Spinal cord (tissue), 10 donors: ENCODE measurements around the gene AKR7A2. TPM values are rescaled to one million over a fixed set of nuclear protein-coding genes. Genes with fewer than 3 reads are reported as not detected.

ENCODE experiments used
- DNase-seq, 6 donors: peaks; one replicate each; pipeline versions ENCODE4 v3.0.0 to v3.0.0-alpha.2; 2013 to 2015; ENCODE audit warnings: low spot score in 6 of 6, low read depth in 4 of 6
- H3K27ac ChIP-seq: one replicate; pipeline ENCODE4 v1.5.1; 2013; ENCODE audit warnings: low read depth, low read length, control low read depth
- H3K27me3 ChIP-seq: one replicate; pipeline ENCODE4 v1.6.1; 2013; ENCODE audit warnings: low read length; ENCODE audit not compliant: control insufficient read depth, insufficient read depth
- H3K36me3 ChIP-seq: one replicate; pipeline ENCODE4 v1.6.1; 2013; ENCODE audit warnings: low read length; ENCODE audit not compliant: control insufficient read depth, insufficient read depth
- H3K4me1 ChIP-seq: one replicate; pipeline ENCODE4 v1.6.1; 2013; ENCODE audit warnings: low read length; ENCODE audit not compliant: control insufficient read depth, insufficient read depth
- H3K4me3 ChIP-seq: one replicate; pipeline ENCODE4 v1.5.1; 2013; ENCODE audit warnings: low read depth, low read length, control low read depth
- H3K9me3 ChIP-seq: one replicate; pipeline ENCODE4 v1.6.1; 2013; ENCODE audit warnings: low read length; ENCODE audit not compliant: control insufficient read depth, insufficient read depth
- WGBS: methylation state at CpG from one replicate; pipeline ENCODE4 v1.1.5; 2013; ENCODE audit warnings: missing lambda C conversion rate; ENCODE audit not compliant: insufficient coverage; 5-methylcytosine and 5-hydroxymethylcytosine counted together
- long read RNA-seq, 4 donors: transcript quantifications; one replicate each; lab custom pipeline, GENCODE V29; 2026
- polyA plus RNA-seq, 2 donors: library from polyadenylated mRNA; unstranded; fragments of 120-200 nt; gene quantifications; one replicate each; pipeline ENCODE4 v1.2.1, GENCODE V29; 2013; ENCODE audit not compliant: insufficient read length in 2 of 2
- total RNA-seq, 2 donors: library from RNA; depleted of rRNA in 1 of 2; stranded (reverse); fragments of 120-200 nt in 1 of 2; fragments of >200 nt in 1 of 2; gene quantifications; one replicate each; pipeline versions ENCODE4 v1.2.3 to v1.2.4, GENCODE V29; 2013 to 2014
- donor health status: healthy.

The AKR7A2 gene
- 100 to 1,000 TPM in 1 of 2 donors, 10 to 100 TPM in 1; 39.1 to 101 TPM for total RNA-seq
- 10 to 100 TPM; 64.7 to 70.0 TPM for polyA plus RNA-seq
- long read RNA-seq, donor 1, transcript AKR7A2-201 (7 exons, 1,362 nt) = major isoform, 39 of 51 reads
- long read RNA-seq, donor 1, partial matches to known transcripts = 12 of 51 reads
- long read RNA-seq, donor 1, other reads (novel, unspliced or antisense) = 0 of 51 reads
- long read RNA-seq, donor 2, transcript AKR7A2-201 (7 exons, 1,362 nt) = major isoform, 26 of 26 reads
- long read RNA-seq, donor 2, partial matches to known transcripts = 0 of 26 reads
- long read RNA-seq, donor 2, other reads (novel, unspliced or antisense) = 0 of 26 reads
- long read RNA-seq, donor 3, transcript AKR7A2-201 (7 exons, 1,362 nt) = major isoform, 23 of 24 reads
- long read RNA-seq, donor 3, partial matches to known transcripts = 0 of 24 reads
- long read RNA-seq, donor 3, other reads (novel, unspliced or antisense) = 0 of 24 reads
- long read RNA-seq, donor 4, transcript AKR7A2-201 (7 exons, 1,362 nt) = major isoform, 84 of 115 reads
- long read RNA-seq, donor 4, partial matches to known transcripts = 29 of 115 reads
- long read RNA-seq, donor 4, other reads (novel, unspliced or antisense) = 0 of 115 reads

DNA sequence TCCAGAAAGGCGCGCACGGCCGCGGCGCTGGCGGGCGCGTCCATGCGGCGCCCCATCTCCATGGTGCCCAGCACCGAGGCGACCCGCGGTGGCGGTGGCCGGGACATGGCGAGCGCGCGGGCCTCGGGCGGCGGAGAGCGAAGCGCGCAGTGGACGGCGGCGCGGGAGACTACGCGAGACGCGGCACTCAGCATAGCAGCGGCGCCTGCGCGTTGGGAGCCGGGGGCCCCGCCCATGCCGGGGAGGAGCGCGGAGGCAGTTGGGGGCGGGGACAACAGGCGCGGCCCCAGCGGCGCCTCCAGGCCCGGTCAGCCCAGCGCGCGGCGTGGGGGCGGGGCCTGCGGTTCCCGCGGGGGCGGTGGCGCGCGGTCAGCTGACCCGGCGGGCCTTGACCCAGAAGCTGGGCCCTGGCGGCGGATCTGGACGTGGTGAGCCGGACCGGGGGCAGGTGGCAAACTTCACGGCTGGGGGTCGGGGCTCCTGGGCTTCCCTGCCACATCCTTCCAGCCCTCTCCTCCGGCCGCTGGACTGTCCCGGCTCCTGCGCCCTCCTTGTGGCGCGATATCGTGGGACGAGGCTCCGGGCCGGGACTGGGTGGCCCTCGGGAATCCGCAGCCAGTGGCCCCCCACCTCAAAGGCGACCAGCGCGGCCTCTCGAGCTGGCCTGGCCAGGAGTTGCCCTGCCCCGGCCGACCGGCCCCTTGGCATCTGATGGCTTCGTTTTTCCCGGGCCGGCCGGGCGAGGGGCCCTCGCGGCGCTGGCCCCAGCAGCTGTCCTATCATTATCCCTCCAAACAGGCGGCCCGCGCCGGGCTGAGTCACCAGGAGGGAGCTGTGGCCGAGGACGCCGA lies at the start of gene AKR7A2, which contains the start of gene SLC66A1:
TSS of gene AKR7A2 (minus strand) at position 214 of the 851 bp plus-strand sequence. CDS start at position 194, 20 bp downstream.
TSS of gene SLC66A1 (plus strand) at position 396 of the 851 bp plus-strand sequence. CDS start 5,352 bp downstream, outside the sequence.
- H3K27me3 ChIP-seq = no peaks in the 10 kb centered on the region
- peaks cover 43% of the 10 kb centered on the region for H3K4me1 ChIP-seq
- H3K27ac ChIP-seq = peak within 1 kb of the TSS; percentile 69
- DNase-seq = peak; percentile 80 to 98 (median 88)
- H3K9me3 ChIP-seq = no peaks in the 10 kb centered on the region
- peaks cover 30% of the 10 kb centered on the region for H3K36me3 ChIP-seq
- peak within 1 kb of the TSS; percentile 81 for H3K4me3 ChIP-seq
- under 1% methylated on average over 105 of the region's 105 CpGs for WGBS

DNA sequence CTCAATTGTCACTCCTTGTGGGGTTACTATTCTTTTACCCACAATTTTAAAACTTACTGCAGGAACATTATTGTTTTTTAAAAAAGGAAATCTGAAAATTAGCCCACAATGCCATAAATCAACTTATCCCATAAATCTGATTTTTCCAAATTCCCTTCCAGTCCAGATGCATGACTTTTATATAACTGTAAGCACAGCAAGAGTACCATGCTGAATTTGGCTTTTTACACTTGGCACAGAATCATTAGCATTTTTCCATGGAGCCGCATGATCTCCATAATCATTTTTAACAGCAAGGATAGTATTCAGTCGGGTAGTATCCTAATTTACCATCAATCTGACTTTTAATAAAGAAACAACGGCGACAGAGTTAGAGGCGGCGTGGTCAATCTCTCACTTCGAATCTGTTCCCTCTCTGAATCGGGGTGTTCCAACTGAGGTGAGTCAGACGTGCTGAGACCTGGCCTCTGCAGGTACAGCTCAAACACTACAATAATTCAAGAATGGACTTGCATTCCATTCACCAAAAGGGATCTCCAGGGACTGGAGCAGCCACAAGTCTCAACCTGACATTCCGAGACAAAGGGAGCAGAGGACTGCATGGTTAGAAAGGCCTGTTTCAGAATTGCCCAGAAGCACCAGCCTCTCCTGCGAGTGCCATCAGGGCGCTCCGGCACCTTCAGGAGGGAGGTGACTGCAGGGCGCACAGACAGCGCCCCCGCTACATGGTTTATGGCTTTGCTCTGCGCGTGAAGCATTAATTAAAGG lies 49.1 kb upstream of the AKR7A2 start:
- no peaks in the 10 kb centered on the region for H3K9me3 ChIP-seq
- WGBS = 75% methylated on average over 9 of the region's 18 CpGs
- peaks cover 27% of the 10 kb centered on the region for H3K4me1 ChIP-seq
- no peaks in the 10 kb centered on the region for H3K27me3 ChIP-seq
- DNase-seq = peak in 1 of 6 donors; percentile 50
- no peak overlapping the region for H3K27ac ChIP-seq
- peaks cover 20% of the 10 kb centered on the region for H3K36me3 ChIP-seq
- H3K4me3 ChIP-seq = no peak overlapping the region

DNA sequence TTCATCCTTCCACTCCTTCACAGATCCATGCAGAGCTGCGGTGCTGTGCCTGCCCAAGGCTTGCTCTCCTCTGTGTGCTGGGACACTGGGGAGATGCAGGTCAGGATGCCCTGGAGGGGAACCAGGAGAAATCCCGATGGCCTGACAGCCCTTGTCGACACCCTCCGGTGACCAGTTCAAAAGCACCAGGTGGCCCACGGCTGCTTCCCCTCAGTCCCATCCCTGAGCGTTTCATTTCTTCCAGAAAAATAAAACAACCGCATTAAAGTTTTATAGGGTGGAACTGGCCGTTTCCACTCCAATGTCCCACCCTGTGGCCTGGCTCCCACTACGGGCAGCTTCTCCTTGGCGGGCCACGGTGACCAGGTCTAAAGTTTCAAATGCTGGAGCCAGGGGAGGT lies 48.5 kb upstream of the AKR7A2 start:
- WGBS = 83% methylated on average over 4 of the region's 11 CpGs
- H3K27ac ChIP-seq = peak overlapping the region; percentile 57

DNA sequence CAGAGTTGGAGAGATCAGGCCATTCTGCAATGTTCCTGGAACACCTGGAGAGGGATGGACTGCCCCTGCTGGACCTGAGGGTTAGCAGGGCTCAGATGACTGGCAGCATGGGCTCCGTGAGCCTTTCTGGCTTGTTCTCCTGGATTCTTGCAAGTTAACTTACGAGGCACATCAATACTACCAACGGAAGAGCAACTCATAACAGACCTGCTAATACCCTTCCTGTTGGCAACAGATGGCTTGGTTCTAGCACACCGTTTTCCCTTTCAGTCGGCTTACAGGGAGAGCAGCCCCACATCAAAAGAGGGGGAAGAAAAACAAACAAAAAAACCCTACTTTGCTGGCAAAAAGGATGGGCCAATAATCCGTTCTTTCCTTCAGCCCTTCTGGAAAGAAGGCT lies 48.1 kb upstream of the AKR7A2 start:
- Histone ChIP-seq H3K27ac (peak overlapping the region; percentile 57), H3K4me3 (no peak overlapping the region), H3K9me3 (no peaks in the 10 kb centered on the region), H3K4me1 (peaks cover 27% of the 10 kb centered on the region), H3K27me3 (no peaks in the 10 kb centered on the region), H3K36me3 (peaks cover 28% of the 10 kb centered on the region)
- 60% methylated on average over 3 of the region's 6 CpGs for WGBS
- no peak for DNase-seq

More for the DNA sequence above, 48.5 kb upstream of the AKR7A2 start:
- Histone ChIP-seq H3K36me3 (peaks cover 26% of the 10 kb centered on the region), H3K27me3 (no peaks in the 10 kb centered on the region), H3K4me3 (no peak overlapping the region), H3K4me1 (peaks cover 27% of the 10 kb centered on the region), H3K9me3 (no peaks in the 10 kb centered on the region)
- DNase-seq = no peak

DNA sequence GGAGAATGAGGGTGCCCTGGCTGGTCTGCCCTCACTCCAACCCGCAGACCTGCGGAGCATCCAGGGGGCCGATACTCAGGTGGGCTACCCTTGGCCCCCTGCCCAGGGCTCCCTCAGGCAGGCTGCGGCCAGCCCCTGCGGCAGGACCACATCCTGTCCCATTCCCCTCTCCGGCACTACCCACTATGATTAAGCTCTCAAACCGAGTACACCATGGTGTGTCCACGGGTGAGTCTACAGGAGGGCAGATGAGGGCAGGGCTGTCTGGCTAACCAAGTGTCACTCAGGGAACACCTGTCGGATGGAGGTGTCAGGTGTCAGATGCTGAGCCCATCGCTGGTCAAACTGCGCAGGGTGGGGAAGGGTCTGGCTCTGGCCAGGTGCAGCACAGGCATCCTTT lies 47.4 kb upstream of the AKR7A2 start:
- peaks cover 33% of the 10 kb centered on the region for H3K4me1 ChIP-seq
- no peaks in the 10 kb centered on the region for H3K9me3 ChIP-seq
- no peak overlapping the region for H3K27ac ChIP-seq
- no peak for DNase-seq
- peaks cover 35% of the 10 kb centered on the region for H3K36me3 ChIP-seq
- no peak overlapping the region for H3K4me3 ChIP-seq
- 87% methylated on average over 10 of the region's 11 CpGs for WGBS
- H3K27me3 ChIP-seq = no peaks in the 10 kb centered on the region

DNA sequence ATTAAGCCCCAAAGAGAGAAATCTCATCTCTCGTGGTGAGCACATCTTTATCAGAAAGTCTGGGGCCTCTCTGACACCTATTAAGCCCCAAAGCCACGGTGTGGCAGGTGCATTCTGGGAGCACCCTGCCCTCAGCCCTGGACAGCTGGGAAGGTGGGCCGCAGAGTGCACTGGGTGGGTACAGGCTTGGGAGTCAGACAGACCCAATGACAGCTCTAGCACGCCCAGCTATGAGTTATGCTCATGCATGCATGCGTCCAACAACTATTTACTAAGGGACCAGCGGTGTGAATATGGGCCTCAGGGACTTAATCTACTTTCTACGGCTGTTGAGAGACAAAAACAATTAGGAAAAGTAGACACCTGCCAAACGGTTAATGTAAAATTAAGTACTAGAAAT lies 46.8 kb upstream of the AKR7A2 start:
- DNase-seq = peak in 1 of 6 donors; percentile 53
- Histone ChIP-seq H3K4me3 (no peak overlapping the region), H3K36me3 (peaks cover 40% of the 10 kb centered on the region), H3K27me3 (no peaks in the 10 kb centered on the region), H3K4me1 (peaks cover 34% of the 10 kb centered on the region), H3K9me3 (no peaks in the 10 kb centered on the region), H3K27ac (no peak overlapping the region)
- 100% methylated on average over 3 of the region's 8 CpGs for WGBS

DNA sequence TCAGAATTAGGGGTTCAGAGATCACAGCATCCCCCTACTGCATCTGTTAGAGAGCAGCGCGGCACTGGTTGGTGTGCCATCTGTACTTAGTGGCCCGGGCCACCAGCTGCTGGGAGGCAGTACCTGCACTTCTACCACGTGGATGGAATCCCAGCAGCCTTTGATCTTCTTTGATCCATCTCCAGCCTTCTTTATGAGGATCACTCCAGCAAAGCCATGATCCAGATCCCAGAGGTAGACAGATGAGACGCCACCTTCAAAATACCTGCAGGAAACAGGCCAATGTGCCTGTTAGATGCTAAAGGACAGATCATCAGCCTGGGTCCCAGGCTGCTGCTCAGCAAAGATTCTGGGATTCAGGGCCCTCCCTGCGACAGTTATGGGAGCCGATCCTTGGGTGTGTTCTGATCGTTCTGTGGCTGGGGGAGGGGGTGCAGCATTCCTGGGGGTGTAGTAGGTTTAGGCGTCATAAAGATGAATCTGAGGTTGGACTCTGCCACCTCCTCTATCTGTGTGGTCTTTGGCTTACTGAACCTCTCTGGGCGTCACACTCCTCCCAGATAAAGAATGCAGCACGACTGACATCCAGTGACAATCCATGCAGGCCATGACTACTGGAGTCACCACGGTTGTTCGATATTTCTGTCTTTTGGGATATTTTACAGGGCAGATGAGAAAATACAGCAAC lies 45.5 kb upstream of the AKR7A2 start:
- Histone ChIP-seq H3K36me3 (peaks cover 52% of the 10 kb centered on the region), H3K4me1 (peaks cover 42% of the 10 kb centered on the region), H3K4me3 (no peak overlapping the region), H3K27ac (no peak overlapping the region), H3K27me3 (no peaks in the 10 kb centered on the region), H3K9me3 (no peaks in the 10 kb centered on the region)
- DNase-seq = no peak
- 89% methylated on average over 11 of the region's 13 CpGs for WGBS

DNA sequence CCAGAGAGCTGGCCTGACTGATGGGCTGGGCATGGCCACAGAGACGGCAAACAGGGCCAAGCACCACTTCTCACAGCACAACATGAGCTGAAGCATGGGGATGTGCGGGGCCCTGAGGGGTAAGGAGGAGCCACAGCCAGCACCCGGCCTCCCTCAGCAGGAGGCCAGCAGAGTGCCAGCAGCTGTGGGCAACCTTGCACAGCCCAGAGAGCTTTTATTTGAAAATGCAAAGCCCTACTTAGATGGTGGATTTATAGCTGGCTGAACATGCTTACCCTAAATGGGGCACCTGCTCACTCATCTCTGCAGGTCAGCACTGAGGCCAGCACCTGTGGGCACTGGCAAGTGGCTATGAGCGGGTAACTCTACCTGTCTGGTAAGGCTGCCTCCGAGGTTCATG lies 44.3 kb upstream of the AKR7A2 start:
- WGBS = 81% methylated on average over 4 of the region's 5 CpGs
- H3K27ac ChIP-seq = no peak overlapping the region
- no peaks in the 10 kb centered on the region for H3K9me3 ChIP-seq
- peaks cover 62% of the 10 kb centered on the region for H3K36me3 ChIP-seq
- peaks cover 50% of the 10 kb centered on the region for H3K4me1 ChIP-seq
- no peaks in the 10 kb centered on the region for H3K27me3 ChIP-seq
- DNase-seq = no peak
- no peak overlapping the region for H3K4me3 ChIP-seq
